ENCODE measurements around the gene PROZ. TPM values are rescaled to one million over a fixed set of nuclear protein-coding genes. Genes with fewer than 3 reads are reported as not detected.

The PROZ gene
- total and polyA plus RNA-seq, 7 donors: 0.10 TPM; not detected in 6

GRCh38 chr13:113137691-113138298 is 20.7 kb upstream of the PROZ start:
- Histone ChIP-seq H3K27ac (no peak overlapping the region), H3K4me1 (no peaks in the 10 kb centered on the region), H3K4me3 (no peak overlapping the region), H3K9me3 (no peaks in the 10 kb centered on the region), H3K27me3 (no peaks in the 10 kb centered on the region), H3K36me3 (no peaks in the 10 kb centered on the region)
- intact Hi-C loops (cut with DNase I): no loop called here
- TF ChIP-seq POLR2AphosphoS5 (IDR thresholded peaks at IDR 0.05) (no peak), POLR2A (IDR thresholded peaks at IDR 0.05) (no peak), EP300 (IDR thresholded peaks at IDR 0.05) (no peak)
- WGBS, 2 donors: 89 to 90% methylated on average over 11 of the region's 11 CpGs
- DNase-seq: no peak

GRCh38 chr13:113138792-113139551 is 19.5 kb upstream of the PROZ start:
- Histone ChIP-seq H3K36me3 (no peaks in the 10 kb centered on the region), H3K4me1 (no peaks in the 10 kb centered on the region), H3K27me3 (no peaks in the 10 kb centered on the region), H3K9me3 (no peaks in the 10 kb centered on the region), H3K4me3 (no peak overlapping the region), H3K27ac (no peak overlapping the region)
- intact Hi-C loops (cut with DNase I): no loop called here
- WGBS, 2 donors: 83 to 84% methylated on average over 16 of the region's 16 CpGs
- DNase-seq: no peak
- TF ChIP-seq EP300 (IDR thresholded peaks at IDR 0.05): no peak
- TF ChIP-seq POLR2AphosphoS5 (IDR thresholded peaks at IDR 0.05): no peak
- TF ChIP-seq CTCF (IDR thresholded peaks at IDR 0.05): no peak
- no peak for TF ChIP-seq POLR2A (IDR thresholded peaks at IDR 0.05)

- Histone ChIP-seq H3K4me3 (no peak overlapping the region), H3K4me1 (no peaks in the 10 kb centered on the region), H3K9me3 (no peaks in the 10 kb centered on the region), H3K27me3 (no peaks in the 10 kb centered on the region), H3K36me3 (no peaks in the 10 kb centered on the region), H3K27ac (no peak overlapping the region)
- WGBS, 2 donors: 79 to 88% methylated on average over 5 of the region's 5 CpGs
- intact Hi-C loops (cut with DNase I): no loop called here
- DNase-seq: no peak
- no peak for TF ChIP-seq CTCF (IDR thresholded peaks at IDR 0.05)
- TF ChIP-seq POLR2AphosphoS5 (IDR thresholded peaks at IDR 0.05): no peak
- no peak for TF ChIP-seq EP300 (IDR thresholded peaks at IDR 0.05)
- TF ChIP-seq POLR2A (IDR thresholded peaks at IDR 0.05): no peak
Measured at GRCh38 chr13:113139577-113139976, 18.9 kb upstream of the PROZ start.

GRCh38 chr13:113140677-113141600 is 17.5 kb upstream of the PROZ start:
- Histone ChIP-seq H3K36me3 (no peaks in the 10 kb centered on the region), H3K9me3 (no peaks in the 10 kb centered on the region), H3K4me1 (no peaks in the 10 kb centered on the region), H3K27ac (no peak overlapping the region), H3K4me3 (no peak overlapping the region), H3K27me3 (no peaks in the 10 kb centered on the region)
- intact Hi-C loops (cut with DNase I): no loop called here
- TF ChIP-seq EP300 (IDR thresholded peaks at IDR 0.05): no peak
- TF ChIP-seq POLR2A (IDR thresholded peaks at IDR 0.05): no peak
- DNase-seq: peak; percentile 53
- WGBS, 2 donors: 90 to 93% methylated on average over 26 of the region's 26 CpGs

GRCh38 chr13:113141601-113141970 is 16.9 kb upstream of the PROZ start:
- no peaks in the 10 kb centered on the region for H3K27me3 ChIP-seq
- H3K4me1 ChIP-seq: no peaks in the 10 kb centered on the region
- TF ChIP-seq CTCF (IDR thresholded peaks at IDR 0.05) (no peak), EP300 (IDR thresholded peaks at IDR 0.05) (no peak), POLR2A (IDR thresholded peaks at IDR 0.05) (no peak), POLR2AphosphoS5 (IDR thresholded peaks at IDR 0.05) (no peak)
- intact Hi-C loops (cut with DNase I): no loop called here
- no peak overlapping the region for H3K27ac ChIP-seq
- WGBS, 2 donors: 87 to 93% methylated on average over 18 of the region's 18 CpGs
- no peaks in the 10 kb centered on the region for H3K36me3 ChIP-seq
- no peaks in the 10 kb centered on the region for H3K9me3 ChIP-seq
- H3K4me3 ChIP-seq: no peak overlapping the region
- DNase-seq: no peak

All from sigmoid colon (tissue), 7 donors.